GM19324 (cell line): ENCODE data around the gene XRCC1.

ENCODE experiments used
- ATAC-seq: cut with Tn5 transposase; IDR thresholded peaks from one replicate; pipeline ENCODE4 v1.9.1; 2021; ENCODE audit warnings: mild to moderate bottlenecking, moderate library complexity; ENCODE audit not compliant: unreplicated experiment, low FRiP score

The XRCC1 gene, protein sequence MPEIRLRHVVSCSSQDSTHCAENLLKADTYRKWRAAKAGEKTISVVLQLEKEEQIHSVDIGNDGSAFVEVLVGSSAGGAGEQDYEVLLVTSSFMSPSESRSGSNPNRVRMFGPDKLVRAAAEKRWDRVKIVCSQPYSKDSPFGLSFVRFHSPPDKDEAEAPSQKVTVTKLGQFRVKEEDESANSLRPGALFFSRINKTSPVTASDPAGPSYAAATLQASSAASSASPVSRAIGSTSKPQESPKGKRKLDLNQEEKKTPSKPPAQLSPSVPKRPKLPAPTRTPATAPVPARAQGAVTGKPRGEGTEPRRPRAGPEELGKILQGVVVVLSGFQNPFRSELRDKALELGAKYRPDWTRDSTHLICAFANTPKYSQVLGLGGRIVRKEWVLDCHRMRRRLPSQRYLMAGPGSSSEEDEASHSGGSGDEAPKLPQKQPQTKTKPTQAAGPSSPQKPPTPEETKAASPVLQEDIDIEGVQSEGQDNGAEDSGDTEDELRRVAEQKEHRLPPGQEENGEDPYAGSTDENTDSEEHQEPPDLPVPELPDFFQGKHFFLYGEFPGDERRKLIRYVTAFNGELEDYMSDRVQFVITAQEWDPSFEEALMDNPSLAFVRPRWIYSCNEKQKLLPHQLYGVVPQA

DNA sequence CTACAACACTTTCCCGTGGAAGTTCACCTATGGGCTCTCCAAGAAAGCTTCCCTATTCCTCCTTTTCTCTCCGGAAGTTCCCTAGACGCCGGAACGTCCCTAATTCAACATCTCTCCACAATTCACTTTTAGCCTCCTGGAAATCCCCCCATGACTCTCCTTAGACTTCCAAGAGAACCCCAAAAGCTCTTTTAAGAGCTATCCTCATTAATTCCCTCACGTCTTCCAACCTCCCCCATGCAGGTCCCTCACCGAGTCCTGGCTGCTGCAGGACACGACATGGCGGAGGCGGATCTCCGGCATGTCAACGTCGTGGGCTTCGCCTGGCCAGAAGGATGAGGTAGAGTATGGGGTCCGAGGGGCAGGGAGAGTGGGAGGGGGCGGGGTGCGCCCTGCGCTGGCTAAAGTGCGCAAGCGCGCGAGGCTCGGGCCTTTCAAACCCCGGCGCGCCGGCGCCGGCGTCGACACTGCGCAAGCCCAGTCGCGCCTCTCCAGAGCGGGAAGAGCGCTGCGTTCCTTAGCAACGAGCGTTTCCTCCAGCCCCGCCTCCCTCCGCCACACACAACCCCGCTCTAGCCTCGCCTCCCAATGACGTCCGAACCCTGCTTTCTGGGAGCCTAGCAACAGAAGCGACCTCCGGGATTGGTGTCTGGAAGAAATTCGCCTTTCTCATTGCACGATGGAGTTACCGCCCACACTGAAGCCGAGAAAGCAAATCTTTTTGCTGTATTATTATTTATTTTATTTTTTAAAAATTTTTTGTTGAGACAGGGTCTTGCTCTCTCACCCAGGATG lies at the start of gene XRCC1, which contains the start of gene PINLYP:
XRCC1 (minus strand) TSS at position 372 of the 795 bp plus-strand sequence; CDS start at position 303, 69 bp downstream.
PINLYP (plus strand) TSS at position 646 of the 795 bp plus-strand sequence. CDS start 1,391 bp downstream, outside the sequence.
- ATAC-seq, result peak; percentile 97

DNA sequence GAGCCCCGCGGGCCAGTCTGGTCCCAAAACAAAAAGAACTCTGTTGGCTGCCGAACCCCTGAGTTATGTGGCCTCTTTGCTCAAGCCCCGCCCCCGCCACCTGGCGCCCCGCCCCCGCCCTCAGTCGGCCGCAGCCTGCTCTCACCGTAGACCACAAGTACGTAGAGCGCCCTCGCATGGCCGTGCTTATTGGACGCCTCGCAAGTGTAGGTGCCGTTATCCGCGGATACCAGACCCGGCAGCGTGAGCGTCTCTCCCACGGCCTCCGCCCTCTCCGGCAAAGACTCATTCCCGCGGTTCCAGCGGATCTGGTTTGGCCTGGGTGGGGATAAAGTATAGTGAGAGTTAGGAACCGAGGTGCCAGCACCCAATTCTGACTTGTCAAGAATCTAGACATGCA lies 49.6 kb upstream of the XRCC1 start:
- ATAC-seq, result no peak

DNA sequence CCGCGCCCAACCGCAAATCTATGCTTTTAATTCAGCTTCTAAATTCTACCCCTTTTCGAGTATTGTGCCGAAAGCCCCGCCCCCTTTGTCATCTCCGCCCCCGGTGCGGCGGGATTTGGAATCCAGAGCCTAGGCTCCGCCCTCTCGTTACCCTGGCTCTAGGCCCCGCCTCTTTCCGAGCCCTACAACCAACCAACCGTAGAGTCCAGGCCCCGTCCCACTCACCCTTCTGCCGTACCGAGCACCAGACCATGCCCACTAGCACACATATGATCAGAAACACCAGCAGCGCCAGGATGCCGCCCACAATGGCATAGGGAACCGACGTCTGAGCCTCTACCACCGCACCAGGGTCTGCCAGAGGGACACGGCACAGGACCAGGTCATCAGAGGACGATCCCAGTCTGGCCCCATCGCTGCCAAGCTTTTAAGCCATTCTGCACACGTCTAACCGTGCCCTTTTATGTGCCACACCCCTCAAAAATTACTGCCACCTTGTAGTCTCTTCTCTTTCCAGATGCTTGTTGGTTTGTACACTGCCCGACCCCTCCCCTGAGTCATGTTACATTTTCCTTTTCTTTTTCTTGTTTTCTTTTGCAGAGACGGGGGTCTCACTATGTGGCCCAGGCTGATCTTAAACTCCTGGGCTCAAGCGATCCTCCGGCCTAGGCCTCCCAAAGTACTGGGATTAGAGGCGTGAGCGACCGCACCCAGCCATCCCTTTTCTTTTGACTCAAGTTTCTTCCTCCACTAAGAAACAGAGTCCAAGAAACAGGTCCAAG lies 48.8 kb upstream of the XRCC1 start:
- ATAC-seq, result no peak

DNA sequence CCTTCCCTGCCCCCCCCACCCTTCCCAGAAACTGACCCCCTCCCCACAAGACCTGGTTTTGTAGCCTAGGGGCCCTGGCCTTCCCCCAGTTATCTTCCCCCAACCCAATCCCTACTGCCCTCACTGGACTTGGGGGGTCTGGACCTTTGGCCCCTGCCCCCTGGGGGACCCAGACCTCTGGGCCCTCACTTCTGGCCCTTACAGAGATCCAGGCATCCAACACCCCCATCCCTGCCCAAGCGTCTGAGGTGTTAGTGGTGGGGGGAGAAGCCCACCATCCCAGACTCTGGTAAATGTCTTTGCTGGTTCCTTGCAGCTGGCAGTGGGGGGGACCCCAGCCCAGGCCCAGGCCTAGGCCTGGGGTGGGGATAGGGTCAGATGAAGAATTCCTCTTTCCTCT lies 47.6 kb upstream of the XRCC1 start:
- ATAC-seq, result no peak

DNA sequence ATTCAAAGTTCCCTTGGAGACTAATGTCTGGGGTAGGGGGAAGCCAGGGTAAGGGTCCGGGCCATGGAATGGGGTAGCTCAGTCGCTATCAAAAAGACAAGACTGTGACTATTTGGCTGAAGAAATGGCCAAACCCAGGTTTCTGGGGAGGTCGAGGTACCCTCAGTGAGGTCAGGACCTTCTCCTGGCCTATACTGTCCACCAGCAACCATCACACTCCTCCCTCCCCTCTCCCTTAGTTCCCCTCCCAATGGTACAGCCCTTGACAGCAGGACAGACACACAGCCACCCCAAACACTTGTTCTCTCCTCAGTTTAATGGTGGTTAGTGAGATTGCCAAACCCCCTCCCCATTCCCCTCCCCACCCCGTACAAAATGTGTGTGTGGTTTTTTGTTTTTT lies 46.7 kb upstream of the XRCC1 start:
- ATAC-seq, result no peak

DNA sequence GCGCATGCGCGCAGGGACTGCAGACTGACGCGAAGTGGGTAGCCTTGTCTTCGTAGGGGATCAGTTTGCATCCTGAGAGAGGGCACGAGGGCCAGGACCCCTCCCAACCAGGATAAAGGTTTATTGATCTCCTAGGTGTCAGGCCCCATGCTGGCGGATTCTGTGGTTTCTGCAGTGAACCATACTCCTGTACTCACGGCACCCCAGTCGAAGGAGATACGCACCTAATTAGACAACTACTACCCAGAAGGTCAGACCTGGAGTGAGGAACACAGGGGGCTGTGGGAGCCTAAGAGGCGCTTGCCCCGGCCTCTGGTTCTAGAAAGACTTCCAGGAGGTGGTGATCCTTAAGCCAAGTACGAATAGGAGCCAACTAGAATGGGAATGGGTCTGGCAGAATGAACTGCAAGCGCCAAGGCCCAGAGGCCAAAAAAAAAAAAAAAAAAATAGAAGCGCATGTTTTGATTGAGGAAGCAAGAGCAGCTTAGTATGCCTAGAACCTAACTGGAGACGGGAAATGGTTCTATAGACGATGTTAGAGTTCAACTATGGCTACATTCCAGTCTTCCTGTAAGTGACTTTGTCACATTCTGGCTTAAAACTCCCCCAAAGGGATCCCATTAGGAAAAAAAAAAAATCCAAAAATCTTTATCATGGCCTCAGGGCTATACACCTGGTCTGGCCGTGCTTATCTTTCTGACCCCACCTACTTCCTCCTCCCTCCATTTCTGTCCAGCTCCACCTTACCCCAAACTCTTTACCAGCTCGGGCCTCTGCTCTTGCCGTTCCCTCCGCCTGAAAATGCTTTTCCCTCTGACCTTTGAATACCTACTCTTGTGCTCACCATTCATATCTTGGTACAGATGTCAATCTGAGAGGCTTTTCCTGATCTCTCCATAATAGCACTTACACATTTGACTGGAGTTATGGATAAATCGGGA lies 45.0 kb upstream of the XRCC1 start:
- ATAC-seq, result no peak

DNA sequence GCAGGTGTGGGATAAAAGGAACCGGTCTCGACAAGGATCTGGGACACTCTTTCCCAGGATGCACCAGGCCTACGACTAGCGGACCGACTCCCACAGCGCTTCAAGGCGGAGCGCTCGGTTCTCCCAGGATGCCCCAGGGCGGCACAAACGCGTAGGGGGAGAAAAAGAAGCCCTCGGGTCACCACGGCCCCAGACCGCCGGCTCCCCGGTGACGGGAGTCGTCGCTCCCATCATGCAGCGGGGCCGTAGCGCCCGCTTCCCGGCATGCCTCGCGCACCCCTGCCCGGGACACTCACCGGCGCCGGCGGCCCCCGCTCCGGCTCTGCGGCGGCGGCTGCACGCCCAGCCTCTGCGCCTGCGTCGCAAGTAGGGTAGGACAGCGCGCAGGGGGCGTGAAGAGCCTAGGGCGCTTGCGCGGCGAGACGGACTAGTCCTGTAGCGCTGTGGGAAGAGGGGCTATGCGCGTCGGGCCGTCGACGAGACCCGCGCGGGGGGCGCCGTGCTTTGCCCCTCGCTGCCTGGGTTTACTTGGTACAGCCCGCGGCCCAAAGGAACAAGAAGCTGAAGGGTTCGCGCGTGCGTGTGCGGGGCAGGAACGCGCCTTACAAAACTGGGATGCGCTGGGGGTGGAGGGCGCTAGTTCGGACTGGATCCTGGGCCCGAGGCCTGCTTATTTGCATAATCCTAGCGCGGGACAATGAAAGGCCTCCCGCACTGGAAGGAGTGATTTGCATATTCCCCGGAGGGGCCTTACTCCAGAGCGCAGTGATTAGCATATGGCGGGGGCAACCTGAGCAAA lies 44.1 kb upstream of the XRCC1 start, which contains the start of gene ZNF428:
ZNF428 (minus strand) TSS at position 368 of the 799 bp plus-strand sequence. CDS start 5,325 bp downstream, outside the sequence.
- ATAC-seq, result peak; percentile 79

DNA sequence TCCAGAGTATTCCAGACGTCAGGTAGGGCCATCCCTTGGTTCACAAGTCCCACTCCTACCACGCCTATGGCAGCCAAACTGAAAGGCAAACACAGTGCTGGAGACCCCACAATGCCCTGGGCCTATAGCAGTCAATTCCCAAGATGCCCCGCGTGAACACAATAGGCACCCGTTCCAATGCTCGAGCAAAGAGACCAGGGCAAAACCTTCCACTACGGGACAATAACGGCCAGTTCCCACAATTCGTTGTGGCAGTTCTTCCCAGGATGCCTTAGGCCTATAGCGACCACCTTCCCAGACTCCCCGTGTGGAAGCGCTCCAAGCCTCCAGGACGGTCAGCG lies 43.6 kb upstream of the XRCC1 start:
- peak; percentile 10 for ATAC-seq

DNA sequence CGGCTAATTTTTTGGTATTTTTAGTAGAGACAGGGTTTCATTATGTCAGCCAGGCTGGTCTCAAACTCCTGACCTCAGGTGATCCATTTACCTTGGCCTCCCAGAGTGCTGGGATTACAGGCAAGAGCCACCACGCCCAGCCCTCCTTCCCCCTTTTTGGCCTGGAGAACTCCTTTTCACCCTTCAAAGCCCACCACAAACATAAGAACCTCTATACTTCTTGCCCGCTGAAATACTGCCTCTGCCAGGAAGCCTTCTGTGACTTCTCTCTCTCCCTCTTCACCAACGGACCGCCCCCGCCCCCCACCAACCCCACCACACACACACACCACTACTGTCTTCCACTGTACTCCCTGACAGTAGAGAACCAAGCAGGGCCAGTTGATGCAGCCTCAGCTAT lies 41.6 kb upstream of the XRCC1 start:
- no peak for ATAC-seq

DNA sequence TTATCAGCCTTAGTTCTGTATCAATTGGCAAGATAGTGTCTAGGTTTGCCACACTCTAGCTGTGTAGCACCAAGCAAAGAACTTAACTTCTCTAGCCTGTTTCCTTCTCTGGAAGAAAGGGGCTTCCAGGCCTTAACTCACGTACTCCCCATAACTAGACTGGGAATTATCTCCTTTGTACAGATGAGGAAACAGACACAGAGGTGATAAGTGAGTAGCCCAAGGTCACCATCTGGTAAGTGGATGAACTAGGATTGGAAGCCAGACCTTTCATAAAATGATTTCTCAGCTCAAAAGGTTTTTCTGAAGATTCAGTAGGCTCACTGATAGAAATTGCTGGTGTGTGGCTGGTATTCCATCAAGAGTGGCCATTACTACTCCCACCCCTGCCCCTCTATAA lies 41.0 kb upstream of the XRCC1 start:
- ATAC-seq, result no peak

DNA sequence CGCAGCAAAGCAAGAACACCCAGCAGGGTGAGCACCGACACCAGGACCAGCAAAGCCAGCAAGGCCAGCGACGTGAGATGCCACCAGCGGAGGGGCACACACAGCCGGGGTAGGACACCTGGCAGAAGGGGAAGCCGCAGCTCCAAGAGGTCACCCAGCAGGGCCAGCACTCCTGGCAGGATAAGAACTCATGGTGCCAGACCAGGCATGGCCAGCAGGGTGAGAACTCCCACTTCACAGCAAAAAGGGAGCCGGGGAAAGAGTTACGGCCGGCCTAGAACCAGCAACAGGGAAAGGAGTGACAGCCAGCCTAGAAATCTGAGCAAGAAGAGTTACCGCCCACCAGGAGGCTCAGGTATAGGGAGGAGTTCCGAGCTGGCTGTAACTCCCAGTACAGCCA lies 37.0 kb upstream of the XRCC1 start:
- ATAC-seq, result no peak

DNA sequence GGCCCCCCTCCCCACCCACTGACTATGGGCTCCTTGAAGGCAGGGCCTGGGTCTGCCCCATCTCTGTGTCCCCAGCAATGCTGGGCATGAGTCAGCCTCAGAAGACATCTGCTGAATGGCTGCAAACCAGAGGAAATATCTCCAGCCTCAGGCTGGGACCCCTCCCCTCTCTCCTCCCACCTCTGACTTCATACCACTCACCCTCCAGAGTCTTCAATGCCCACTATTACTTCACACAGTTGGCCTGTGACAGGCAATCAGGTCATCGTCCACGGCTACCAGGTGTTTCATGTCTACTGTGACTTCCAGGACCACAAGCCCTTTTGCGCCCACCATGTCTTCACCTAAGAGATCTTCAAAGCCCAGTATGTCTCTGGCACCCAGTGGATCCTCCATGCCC lies 36.5 kb upstream of the XRCC1 start, which contains the start of gene SRRM5:
SRRM5 (plus strand) TSS at position 301 of the 400 bp plus-strand sequence; CDS start at position 335, 34 bp downstream.
- ATAC-seq, result no peak

DNA sequence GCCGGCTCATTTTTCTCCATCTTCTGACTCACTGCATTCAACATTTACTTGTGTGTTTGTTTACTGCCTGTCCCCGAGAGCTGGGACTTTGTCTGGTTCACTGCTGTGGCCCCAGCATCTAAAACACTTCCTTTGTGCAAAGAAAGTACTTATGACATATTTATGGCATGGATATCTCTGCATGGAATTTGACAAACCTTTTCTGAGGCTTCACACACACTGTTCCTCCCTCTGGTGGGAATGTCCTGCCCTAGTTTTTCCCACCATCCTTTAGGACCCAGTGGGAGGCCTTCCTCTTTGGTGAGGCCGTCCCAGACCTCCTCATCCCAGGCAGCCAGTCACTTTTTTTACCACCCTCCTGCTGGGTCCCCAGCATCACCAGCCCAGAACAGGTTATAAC lies 35.2 kb upstream of the XRCC1 start:
- no peak for ATAC-seq

DNA sequence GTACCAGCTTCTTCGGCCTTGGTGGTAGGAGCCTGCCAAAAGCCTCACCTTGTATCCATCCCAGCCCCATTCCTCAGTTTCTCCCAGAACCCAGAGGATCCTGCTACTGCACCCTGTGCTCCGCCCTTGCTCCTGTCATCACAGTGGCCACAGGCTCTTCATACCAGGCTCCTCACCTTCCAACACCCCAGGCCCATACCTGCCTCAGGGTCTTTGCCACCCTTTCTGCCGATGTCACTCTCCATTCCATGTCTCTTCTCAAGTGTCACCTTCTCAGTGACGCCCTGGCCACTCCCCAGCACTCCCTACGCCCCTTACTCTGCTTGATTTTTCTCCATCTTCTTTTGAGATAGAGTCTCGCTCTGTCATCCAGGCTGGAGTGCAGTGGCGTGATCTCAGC lies 34.5 kb upstream of the XRCC1 start:
- ATAC-seq, result no peak

DNA sequence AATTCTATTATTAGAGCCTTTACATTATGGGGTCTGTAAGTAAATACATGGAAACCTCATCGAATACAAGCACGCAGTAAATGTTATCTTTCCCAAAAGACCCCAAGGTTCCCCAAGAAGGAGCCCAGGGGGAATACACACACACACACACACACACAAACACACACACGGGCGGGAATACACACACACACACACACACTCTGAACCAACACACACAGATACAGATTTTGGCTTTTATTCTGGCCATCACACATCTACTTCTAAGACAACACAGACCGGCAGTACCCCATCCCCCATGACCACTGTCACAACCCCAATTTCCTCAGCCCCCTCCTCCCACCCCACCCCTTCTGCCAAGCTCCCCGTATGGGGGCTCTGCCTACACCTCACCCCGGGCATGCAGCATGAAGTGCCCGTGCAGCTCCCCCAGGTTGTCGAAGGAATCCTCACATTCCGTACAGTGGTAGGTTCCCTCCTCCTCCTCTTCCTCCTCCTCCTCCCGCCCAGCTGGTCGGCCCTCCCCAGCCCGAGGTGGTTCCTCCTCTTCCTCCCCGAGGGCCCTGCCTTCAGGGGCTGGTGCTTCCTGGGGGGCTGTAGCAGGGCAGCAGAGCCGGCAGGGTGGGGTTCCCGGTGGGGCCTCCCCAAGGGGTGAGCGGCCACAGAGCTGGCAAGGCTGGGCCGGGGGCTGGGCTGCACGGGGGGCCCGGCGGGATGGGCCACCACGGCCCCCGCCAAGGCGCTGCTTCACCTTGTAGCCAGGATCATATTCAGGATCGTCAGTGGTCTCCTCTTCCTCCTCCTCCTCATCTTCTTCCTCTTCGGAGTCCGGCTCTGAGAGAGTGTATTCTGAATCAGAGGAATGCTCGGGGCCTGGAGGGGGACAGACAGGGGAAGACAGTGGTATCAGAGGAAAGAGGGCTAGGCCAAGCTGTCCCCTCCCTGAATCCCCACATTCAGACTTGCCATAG lies 32.2 kb upstream of the XRCC1 start:
- ATAC-seq, result no peak

DNA sequence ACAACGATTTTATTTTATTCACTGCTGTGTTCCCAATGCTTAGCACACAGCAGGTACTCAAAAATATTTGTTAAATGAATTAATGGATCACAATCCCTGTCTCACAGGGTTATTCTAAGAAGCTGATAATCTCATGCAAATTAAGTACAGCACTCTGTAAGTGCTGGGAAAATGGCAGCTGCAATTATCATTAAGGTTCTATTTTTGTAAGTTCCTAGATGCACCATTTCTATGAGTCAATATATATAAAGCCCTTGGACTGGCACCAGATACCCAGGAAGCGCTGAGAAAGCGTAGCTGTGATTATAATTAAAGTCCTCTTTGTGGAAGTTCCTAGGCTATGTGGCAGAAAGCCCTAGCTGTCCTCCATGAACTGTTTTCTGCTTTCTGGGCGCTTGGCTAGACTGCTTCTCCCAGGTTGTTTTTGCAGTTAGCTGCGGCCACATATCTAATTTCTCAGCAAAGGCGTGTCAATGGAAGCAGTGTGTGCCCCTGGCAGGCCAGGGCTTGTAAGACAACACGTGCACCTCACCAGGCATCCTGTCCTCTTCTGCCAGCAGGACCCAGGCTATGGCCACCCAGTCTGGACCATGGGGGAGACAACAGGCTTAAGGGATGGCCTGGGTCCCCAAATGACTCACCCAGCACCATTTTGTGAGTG lies 31.4 kb upstream of the XRCC1 start:
- ATAC-seq, result no peak
